Ovary (tissue), 9 donors: ENCODE results near the gene LGR4. TPM values are rescaled to one million over a fixed set of nuclear protein-coding genes. Genes with fewer than 3 reads are reported as not detected.

Experiments
- DNase-seq, 5 donors: peaks; one replicate each; pipeline ENCODE4 v3.0.0-alpha.2; 2019 to 2020
- H3K27ac ChIP-seq, 2 donors: fragments of 200-600 bp; one replicate each; pipeline versions ENCODE4 v1.5.1 to v1.8.0; 2019 to 2022
- H3K27me3 ChIP-seq: fragments of 200-600 bp; one replicate; pipeline ENCODE4 v1.8.0; 2022
- H3K36me3 ChIP-seq: fragments of 200-600 bp; sonication (generic); one replicate; pipeline ENCODE4 v1.5.1; 2019
- H3K4me1 ChIP-seq: one replicate; pipeline ENCODE4 v1.8.1; 2013; ENCODE audit warnings: mild to moderate bottlenecking, moderate library complexity; ENCODE audit not compliant: insufficient read depth
- H3K4me3 ChIP-seq: fragments of 200-600 bp; sonication (generic); one replicate; pipeline ENCODE4 v1.5.1; 2017
- H3K9me3 ChIP-seq, 2 donors: fragments of 200-600 bp in 1 of 2; sonication (generic) in 1 of 2; one replicate each; pipeline versions ENCODE4 v1.5.1 to v1.8.1; 2013 to 2019; ENCODE audit warnings: mild to moderate bottlenecking in 1 of 2, moderate library complexity in 1 of 2
- CTCF ChIP-seq, 3 donors: fragments of 450-650 bp in 2 of 3; fragments of 200-600 bp in 1 of 3; IDR thresholded peaks; one replicate each; pipeline versions ENCODE4 v1.5.1 to v1.8.0; 2016 to 2022; ENCODE audit warnings: antibody characterized with exemption in 3 of 3, mild to moderate bottlenecking in 1 of 3
- EP300 ChIP-seq: sonication (generic); formaldehyde crosslinking; IDR thresholded peaks from one replicate; pipeline ENCODE4 v1.6.1; 2017; ENCODE audit warnings: antibody characterized with exemption
- POLR2A ChIP-seq: fragments of 450-650 bp; IDR thresholded peaks from one replicate; pipeline ENCODE4 v1.6.1; 2017; ENCODE audit warnings: antibody characterized with exemption, mild to moderate bottlenecking, moderate library complexity
- WGBS, 3 donors: extraction: QIAGEN DNeasy Blood & Tissue Kit in 1 of 3; methylation state at CpG; one replicate each; pipeline versions ENCODE4 v1.1.5 to v1.1.7; 2013 to 2017; 5-methylcytosine and 5-hydroxymethylcytosine counted together
- intact Hi-C, 4 donors: fragments of 100-400 bp; cut with DNase I; formaldehyde crosslinking; loops; one replicate each; pipeline versions ENCODE4 v1.11.0 to v1.15.1; 2022 to 2023
- polyA plus RNA-seq, 2 donors: library from polyadenylated mRNA; stranded (reverse); fragments of 200-250 nt in 1 of 2; fragments of 350-450 nt in 1 of 2; fragmentation: Illumina TruSeq in 1 of 2; extraction: RNeasy Lipid Tissue Mini Kit (QIAGEN cat#74804) in 1 of 2; gene quantifications; one replicate each; pipeline ENCODE4 v1.2.3, GENCODE V29; 2013 to 2014
- total RNA-seq, 7 donors: library from RNA; depleted of rRNA in 2 of 7; stranded (reverse); fragments of >200 nt in 2 of 7; fragmentation: NEBNext Ultra II Directional in 3 of 7; extraction: Animal tissue kit (Norgen Biotek cat#: 25700) in 3 of 7; gene quantifications; one replicate each; pipeline versions ENCODE4 v1.1.0 to v1.2.4, GENCODE V29; 2016 to 2023
- donor health status: DM: no; HTN: no; CAD: no; lungs with moderate emphysema.
- donor health status: DM: no; HTN: no; CAD: no.
- donor health status: Bipolar disorder and iron deficiency.
- donor health status: DM: yes; HTN: yes; CAD: no.
- donor health status: DM: no; HTN: no; CAD: no.
- donor health status: DM: yes; HTN: yes; CAD: no.

The LGR4 gene
- total and polyA plus RNA-seq, 9 donors, result 15.3 to 51.1 (median 32.3) TPM

GRCh38 chr11:27437829-27438594 lies 34.6 kb downstream of the LGR4 start:
- no peak for DNase-seq
- Histone ChIP-seq H3K9me3 (no peaks in the 10 kb centered on the region), H3K27me3 (no peaks in the 10 kb centered on the region), H3K36me3 (no peaks in the 10 kb centered on the region), H3K27ac (no peak overlapping the region), H3K4me1 (peaks cover 1% of the 10 kb centered on the region), H3K4me3 (no peak overlapping the region)
- TF ChIP-seq POLR2A (no peak), CTCF (IDR thresholded peaks at IDR 0.05) (no peak), EP300 (no peak)
- 92 to 94% (median 93%) methylated on average over 5 of the region's 5 CpGs for WGBS, 3 donors
- intact Hi-C loops, result no loop called here

GRCh38 chr11:27436916-27437315 lies 35.7 kb downstream of the LGR4 start:
- H3K9me3 ChIP-seq, result no peaks in the 10 kb centered on the region
- H3K27me3 ChIP-seq, result no peaks in the 10 kb centered on the region
- peaks cover 1% of the 10 kb centered on the region for H3K4me1 ChIP-seq

GRCh38 chr11:27433742-27434141 lies 38.8 kb downstream of the LGR4 start:
- peaks cover 7% of the 10 kb centered on the region for H3K4me1 ChIP-seq
- H3K9me3 ChIP-seq, result no peaks in the 10 kb centered on the region
- H3K27me3 ChIP-seq, result no peaks in the 10 kb centered on the region
- no peak for DNase-seq
- TF ChIP-seq CTCF (IDR thresholded peaks at IDR 0.05), result no peak
- no peak for TF ChIP-seq EP300
- TF ChIP-seq POLR2A, result no peak
- no peak overlapping the region for H3K4me3 ChIP-seq
- H3K27ac ChIP-seq, result no peak overlapping the region
- intact Hi-C loops, result no loop called here
- H3K36me3 ChIP-seq, result no peaks in the 10 kb centered on the region
- 56 to 65% (median 64%) methylated on average over 2 of the region's 2 CpGs for WGBS, 3 donors

More at GRCh38 chr11:27436916-27437315, 35.7 kb downstream of the LGR4 start:
- no peak for TF ChIP-seq CTCF (IDR thresholded peaks at IDR 0.05)
- TF ChIP-seq POLR2A, result no peak
- no peak for TF ChIP-seq EP300
- Histone ChIP-seq H3K36me3 (no peaks in the 10 kb centered on the region), H3K27ac (no peak overlapping the region), H3K4me3 (no peak overlapping the region)
- intact Hi-C loops, result no loop called here
- no peak for DNase-seq

GRCh38 chr11:27431808-27432207 lies 40.8 kb downstream of the LGR4 start:
- no peak for DNase-seq
- Histone ChIP-seq H3K9me3 (no peaks in the 10 kb centered on the region), H3K4me1 (peaks cover 9% of the 10 kb centered on the region), H3K4me3 (no peak overlapping the region), H3K36me3 (no peaks in the 10 kb centered on the region), H3K27ac (no peak overlapping the region), H3K27me3 (no peaks in the 10 kb centered on the region)
- TF ChIP-seq CTCF (IDR thresholded peaks at IDR 0.05) (no peak), POLR2A (no peak), EP300 (no peak)
- WGBS, 3 donors, result 94 to 100% (median 98%) methylated on average over 2 of the region's 2 CpGs
- intact Hi-C loops, result no loop called here
